IPS-18a (cell line): Measurements from ENCODE around the gene ZBP1.
"Not testable (repeated sequence)": the region's sequence is repeated elsewhere in the genome, so short reads cannot be mapped to it uniquely, and the experiment has no call there.

Experiments
- H3K27ac ChIP-seq: one replicate; pipeline ENCODE4 v1.5.1; 2013; ENCODE audit warnings: low read length
- H3K27me3 ChIP-seq: one replicate; pipeline ENCODE4 v1.6.1; 2013; ENCODE audit warnings: mild to moderate bottlenecking, low read length; ENCODE audit not compliant: control insufficient read depth, insufficient read depth
- H3K36me3 ChIP-seq: one replicate; pipeline ENCODE4 v1.6.1; 2013; ENCODE audit warnings: low read depth, low read length; ENCODE audit not compliant: control insufficient read depth
- H3K4me1 ChIP-seq: one replicate; pipeline ENCODE4 v1.6.1; 2013; ENCODE audit warnings: low read depth, low read length; ENCODE audit not compliant: control insufficient read depth
- H3K4me3 ChIP-seq: one replicate; pipeline ENCODE4 v1.5.1; 2013; ENCODE audit warnings: low read length
- H3K9ac ChIP-seq: one replicate; pipeline ENCODE4 v1.6.1; 2013; ENCODE audit warnings: mild to moderate bottlenecking, low read length, moderate library complexity
- H3K9me3 ChIP-seq: one replicate; pipeline ENCODE4 v1.6.1; 2013; ENCODE audit warnings: low read depth, low read length; ENCODE audit not compliant: control insufficient read depth

Gene ZBP1

GRCh38 chr20:57628962-57629308 lies 8.7 kb upstream of the ZBP1 start:
- H3K27ac ChIP-seq, H3K9ac ChIP-seq, H3K4me3 ChIP-seq, H3K9me3 ChIP-seq, H3K36me3 ChIP-seq, H3K4me1 ChIP-seq, H3K27me3 ChIP-seq: not testable (repeated sequence)

DNA sequence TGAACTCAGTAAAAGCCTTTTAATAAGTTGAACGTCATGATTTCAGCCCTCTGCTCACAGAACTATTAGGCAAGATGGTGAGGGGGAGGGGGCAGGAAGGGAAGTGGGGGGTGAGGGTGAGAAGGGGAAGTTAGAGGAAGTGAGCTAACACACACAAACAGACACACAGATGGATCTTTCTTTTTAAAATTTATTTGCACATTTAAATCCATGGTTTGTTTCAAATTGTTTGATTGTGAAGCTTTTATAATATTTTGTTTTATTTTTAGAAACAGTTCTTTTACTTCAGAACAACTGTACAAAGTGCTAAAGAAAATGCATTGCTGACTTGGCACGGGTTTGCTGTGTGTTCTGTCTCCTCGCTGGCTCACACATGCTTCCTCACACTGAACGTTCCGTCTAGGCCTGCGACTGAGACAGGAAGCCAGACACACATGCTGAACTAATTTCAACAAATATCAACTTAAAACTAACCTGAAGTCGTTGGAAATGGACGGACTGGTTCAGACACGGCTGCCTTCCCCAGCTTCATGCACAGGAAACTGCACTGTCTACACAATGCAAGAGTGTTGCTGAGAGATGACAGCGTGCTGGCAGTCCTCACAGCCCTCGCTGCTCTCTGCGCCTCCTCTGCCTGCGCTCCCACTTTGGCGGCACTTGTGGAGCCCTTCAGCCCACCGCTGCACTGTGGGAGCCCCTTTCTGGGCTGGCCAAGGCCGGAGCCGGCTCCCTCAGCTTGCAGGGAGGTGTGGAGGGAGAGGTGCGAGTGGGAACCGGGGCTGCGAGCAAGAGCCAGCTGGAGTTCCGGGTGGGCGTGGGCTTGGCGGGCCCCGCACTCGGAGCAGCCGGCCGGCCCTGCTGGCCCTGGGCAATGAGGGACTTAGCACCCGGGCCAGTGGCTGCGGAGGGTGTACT lies 8.1 kb upstream of the ZBP1 start:
- H3K9me3 ChIP-seq = no peaks in the 10 kb centered on the region
- no peak overlapping the region for H3K4me3 ChIP-seq
- H3K27me3 ChIP-seq = no peaks in the 10 kb centered on the region
- no peaks in the 10 kb centered on the region for H3K36me3 ChIP-seq
- no peak overlapping the region for H3K27ac ChIP-seq
- peaks cover 4% of the 10 kb centered on the region for H3K4me1 ChIP-seq
- H3K9ac ChIP-seq = no peak overlapping the region

DNA sequence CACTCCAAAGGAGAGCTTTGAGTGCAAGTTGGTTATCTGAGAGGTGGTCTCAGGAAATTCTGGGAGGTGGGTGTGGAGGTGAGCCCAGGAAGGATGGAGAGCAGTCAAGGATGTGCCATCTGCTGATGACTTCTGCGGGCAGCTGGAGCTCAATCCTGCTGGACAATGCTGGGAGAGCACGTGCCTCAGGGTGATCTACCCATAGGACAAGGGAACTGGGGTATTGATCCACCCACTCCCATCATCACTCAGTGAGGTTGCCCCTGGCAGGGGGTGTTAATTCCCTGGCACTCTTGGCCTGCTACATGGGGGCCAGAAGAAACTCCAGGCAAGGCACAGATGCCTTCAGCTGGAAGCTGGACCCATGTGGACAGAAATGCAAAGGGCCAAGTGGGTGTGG lies 7.1 kb upstream of the ZBP1 start:
- H3K9me3 ChIP-seq = no peaks in the 10 kb centered on the region
- H3K27ac ChIP-seq = no peak overlapping the region
- H3K4me3 ChIP-seq = no peak overlapping the region
- H3K4me1 ChIP-seq = peaks cover 4% of the 10 kb centered on the region
- H3K36me3 ChIP-seq = no peaks in the 10 kb centered on the region
- H3K27me3 ChIP-seq = no peaks in the 10 kb centered on the region
- H3K9ac ChIP-seq = no peak overlapping the region

DNA sequence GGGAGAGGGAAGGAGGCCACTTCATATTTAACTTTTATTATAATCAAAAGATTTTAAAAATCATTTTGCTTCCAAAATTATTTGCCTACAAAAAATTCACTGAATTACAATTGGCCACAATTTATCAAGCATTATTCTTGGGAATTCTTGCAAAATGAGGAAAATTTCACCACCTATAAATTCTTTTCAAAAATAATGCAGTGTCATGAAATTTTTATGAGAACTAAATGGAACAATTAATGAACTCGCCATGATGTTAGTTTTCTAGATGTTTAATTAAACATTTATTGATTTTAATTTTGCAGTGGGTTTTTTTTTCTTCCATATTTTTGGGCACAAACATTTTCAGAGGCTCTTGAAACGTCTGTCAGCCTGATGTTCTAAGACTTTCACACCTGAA lies 5.8 kb upstream of the ZBP1 start:
- Histone ChIP-seq H3K4me3 (no peak overlapping the region), H3K9me3 (no peaks in the 10 kb centered on the region), H3K9ac (no peak overlapping the region), H3K27me3 (no peaks in the 10 kb centered on the region), H3K4me1 (peaks cover 4% of the 10 kb centered on the region), H3K36me3 (no peaks in the 10 kb centered on the region), H3K27ac (no peak overlapping the region)

GRCh38 chr20:57625181-57625958 lies 5.1 kb upstream of the ZBP1 start:
- Histone ChIP-seq H3K4me1 (peaks cover 4% of the 10 kb centered on the region), H3K36me3 (no peaks in the 10 kb centered on the region), H3K4me3 (no peak overlapping the region), H3K27ac (no peak overlapping the region), H3K27me3 (no peaks in the 10 kb centered on the region), H3K9me3 (no peaks in the 10 kb centered on the region), H3K9ac (no peak overlapping the region)

DNA sequence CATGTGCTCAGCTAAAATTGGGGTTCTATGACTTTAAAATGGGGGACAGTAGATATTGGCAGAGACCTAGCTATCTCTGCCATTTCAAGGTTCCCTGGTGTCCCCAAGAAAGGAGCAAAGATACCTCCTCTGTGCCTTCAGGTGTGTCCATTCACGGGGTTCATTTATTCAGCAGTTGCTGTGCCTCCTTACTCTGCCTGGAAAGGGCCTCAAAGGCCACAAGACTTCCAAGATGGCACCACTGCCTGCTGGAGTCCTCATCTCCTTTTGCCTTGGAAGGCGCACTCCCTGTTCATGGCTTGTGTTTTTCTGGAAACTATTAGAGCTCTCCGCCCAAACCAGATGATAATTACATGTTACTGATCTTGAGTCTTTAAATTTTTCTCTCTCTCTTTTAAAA lies 3.9 kb upstream of the ZBP1 start:
- peaks cover 4% of the 10 kb centered on the region for H3K4me1 ChIP-seq

DNA sequence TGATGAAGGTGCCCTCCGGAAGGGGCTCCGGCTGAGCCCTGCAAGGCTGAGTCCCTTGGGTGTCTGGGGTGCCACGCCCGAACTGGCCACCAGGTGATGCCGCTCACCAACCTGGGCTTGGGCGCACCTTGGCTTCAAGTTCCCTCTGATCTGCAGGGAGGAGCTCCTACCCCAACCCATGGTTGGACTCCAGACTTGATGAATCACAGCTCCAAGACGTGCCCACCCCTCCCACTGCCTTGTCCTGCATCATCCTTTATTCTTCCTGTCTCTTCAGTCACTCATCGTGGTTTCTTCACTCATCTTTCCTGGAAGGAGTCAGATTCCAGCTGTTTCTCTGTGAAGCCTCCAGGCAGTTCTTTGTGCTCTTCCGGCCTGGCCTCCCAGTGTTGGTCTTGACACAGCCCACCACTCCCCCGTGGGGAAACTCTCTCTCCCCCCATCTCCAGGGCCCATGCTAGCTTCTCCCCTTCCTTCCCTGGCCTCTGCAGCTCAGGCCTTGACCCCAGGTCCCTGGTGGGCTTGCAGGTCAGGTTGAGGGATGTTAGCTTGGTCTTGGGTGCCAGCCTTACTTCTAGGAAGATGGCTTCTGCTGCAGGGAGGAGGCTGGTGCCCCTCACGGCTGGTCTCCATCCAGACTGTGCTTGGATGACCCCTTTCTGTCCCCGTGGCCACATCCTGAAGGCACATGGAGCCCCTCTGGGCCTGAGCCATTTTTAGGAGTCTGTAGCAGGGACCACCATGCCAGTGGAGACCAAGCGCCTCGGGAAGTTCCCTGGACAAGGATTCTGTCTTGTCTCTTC lies 2.6 kb upstream of the ZBP1 start:
- Histone ChIP-seq H3K9ac (no peak overlapping the region), H3K4me1 (peaks cover 4% of the 10 kb centered on the region), H3K27ac (no peak overlapping the region), H3K4me3 (no peak overlapping the region), H3K27me3 (no peaks in the 10 kb centered on the region), H3K36me3 (no peaks in the 10 kb centered on the region), H3K9me3 (no peaks in the 10 kb centered on the region)

More for the DNA sequence above, 3.9 kb upstream of the ZBP1 start:
- Histone ChIP-seq H3K36me3 (no peaks in the 10 kb centered on the region), H3K9me3 (no peaks in the 10 kb centered on the region), H3K27ac (no peak overlapping the region), H3K27me3 (no peaks in the 10 kb centered on the region), H3K9ac (no peak overlapping the region), H3K4me3 (no peak overlapping the region)

DNA sequence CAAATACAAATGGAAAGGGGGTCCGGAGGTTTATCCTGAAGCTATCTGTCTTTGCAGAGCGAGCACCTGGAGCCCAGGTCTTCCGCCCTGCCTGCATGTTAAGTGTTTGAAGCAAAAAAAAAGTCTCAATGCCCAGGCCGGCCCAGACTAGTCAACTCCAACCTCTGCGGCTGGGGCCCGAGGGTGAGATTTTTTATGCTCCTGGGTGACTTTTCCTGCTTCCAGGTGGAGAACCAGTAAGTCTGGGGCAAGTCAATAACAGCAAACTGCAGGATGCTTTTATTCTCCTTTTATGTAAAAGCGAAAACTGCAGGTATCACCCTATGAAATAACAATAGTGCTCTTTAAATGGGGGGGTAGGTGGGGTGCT lies 2.0 kb upstream of the ZBP1 start:
- H3K27me3 ChIP-seq = no peaks in the 10 kb centered on the region
- no peak overlapping the region for H3K27ac ChIP-seq
- H3K4me1 ChIP-seq = peaks cover 4% of the 10 kb centered on the region

GRCh38 chr20:57621421-57622200 lies 1.4 kb upstream of the ZBP1 start:
- no peak overlapping the region for H3K9ac ChIP-seq
- H3K27me3 ChIP-seq = no peaks in the 10 kb centered on the region
- peaks cover 4% of the 10 kb centered on the region for H3K4me1 ChIP-seq
- H3K36me3 ChIP-seq = no peaks in the 10 kb centered on the region
- no peak overlapping the region for H3K27ac ChIP-seq
- H3K4me3 ChIP-seq = no peak overlapping the region
- H3K9me3 ChIP-seq = no peaks in the 10 kb centered on the region

More for the DNA sequence above, 2.0 kb upstream of the ZBP1 start:
- no peak overlapping the region for H3K4me3 ChIP-seq
- no peaks in the 10 kb centered on the region for H3K36me3 ChIP-seq
- H3K9ac ChIP-seq = no peak overlapping the region
- no peaks in the 10 kb centered on the region for H3K9me3 ChIP-seq

DNA sequence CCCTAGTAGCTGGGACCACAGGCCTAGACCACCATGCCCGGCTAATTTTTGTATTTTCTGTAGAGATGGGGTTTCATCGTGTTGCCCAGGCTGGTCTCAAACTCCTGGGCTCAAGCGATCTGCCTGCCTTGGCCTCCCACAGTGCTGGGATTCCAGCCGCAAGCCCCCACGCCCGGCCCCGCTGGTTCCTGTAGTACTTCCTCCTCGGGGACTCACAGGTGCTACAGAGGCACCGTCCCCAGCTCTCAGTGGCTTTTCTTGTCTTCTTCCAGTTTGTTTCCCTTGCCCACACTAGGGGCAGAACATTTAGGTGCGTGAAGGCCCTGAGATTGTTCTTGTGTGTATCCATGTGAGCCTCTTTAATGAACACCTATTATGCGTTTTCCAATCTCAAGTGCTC lies 773 bp upstream of the ZBP1 start:
- Histone ChIP-seq H3K27ac (no peak overlapping the region), H3K4me1 (no peaks in the 10 kb centered on the region), H3K27me3 (no peaks in the 10 kb centered on the region), H3K9me3 (no peaks in the 10 kb centered on the region), H3K4me3 (no peak overlapping the region), H3K36me3 (no peaks in the 10 kb centered on the region), H3K9ac (no peak overlapping the region)
